HCT116 (cell line): ENCODE measurements around the gene CSK. TPM values are rescaled to one million over a fixed set of nuclear protein-coding genes. Genes with fewer than 3 reads are reported as not detected.

Experiments used
- ATAC-seq: fragments of 200-7000 bp; cut with Tn5 transposase; 2 replicates; pipeline ENCODE4 v1.9.1; 2020; ENCODE audit warnings: mild to moderate bottlenecking, moderate library complexity
- BruUV-seq: library from RNA; stranded (reverse); fragments of 400-500 nt; replicated peaks from 2 replicates; lab custom pipeline; 2021; lab: Mats Ljungman, UMichigan
- CTCF ChIA-PET: fragments of 300-600 bp; sonication (Branson Sonifier 250); formaldehyde crosslinking; loops from one replicate; lab custom pipeline; 2021; ENCODE audit warnings: antibody characterized with exemption; lab: Charles Lee
- POLR2A ChIA-PET: fragments of 300-600, 350-600 bp; sonication (Branson Sonifier 250); formaldehyde crosslinking; loops from one replicate; lab custom pipeline; 2021; ENCODE audit warnings: antibody characterized with exemption; lab: Charles Lee
- RAD21 ChIA-PET, 2 experiments: fragments of 300-600 bp; sonication (Branson Sonifier 250); formaldehyde crosslinking; loops; one replicate each; lab custom pipeline; 2023; ENCODE audit warnings: low total read pairs in 2 of 2; ENCODE audit not compliant: uncharacterized antibody in 2 of 2, unreplicated experiment in 2 of 2, low non-redundant PET in 1 of 2; lab: Charles Lee
- DNase-seq: peaks from one replicate; pipeline ENCODE4 v3.0.0-alpha.2; 2010; ENCODE audit warnings: low read depth, low spot score
- H2AFZ ChIP-seq: fragments of 200-600 bp; shearing (Covaris generic), sonication (generic); 2 replicates; pipeline ENCODE4 v1.6.1; 2017; ENCODE audit warnings: low read depth, mixed run types, mixed read lengths, antibody characterized with exemption, low read length; ENCODE audit not compliant: poor library complexity, severe bottlenecking
- H3K27ac ChIP-seq: 2 replicates; pipeline ENCODE4 v1.5.1; 2012; ENCODE audit warnings: low read depth, low read length
- H3K27me3 ChIP-seq: fragments of 200-600 bp; sonication (generic); 2 replicates; pipeline ENCODE4 v1.6.1; 2016; ENCODE audit warnings: mixed run types, low read length, mixed read lengths; ENCODE audit not compliant: insufficient read depth
- H3K36me3 ChIP-seq, 2 experiments: fragments of 200-500 bp in 1 of 2; fragments of 200-600 bp in 1 of 2; sonication (Bioruptor generic) in 1 of 2; sonication (generic) in 1 of 2; 2 replicates each; pipeline versions ENCODE4 v1.5.1 to v1.6.1; 2014 to 2016; ENCODE audit warnings: low read length in 2 of 2, inconsistent platforms in 1 of 2, mixed read lengths in 1 of 2, mixed run types in 1 of 2; ENCODE audit not compliant: insufficient read depth in 2 of 2, control insufficient read depth in 1 of 2
- H3K4me1 ChIP-seq, 2 experiments: fragments of 200-600 bp in 1 of 2; sonication (generic) in 1 of 2; 2 replicates each; pipeline versions ENCODE4 v1.5.1 to v1.6.1; 2012 to 2017; ENCODE audit warnings: low read length in 2 of 2, inconsistent platforms in 1 of 2, mild to moderate bottlenecking in 1 of 2, mixed read lengths in 1 of 2, mixed run types in 1 of 2, moderate library complexity in 1 of 2; ENCODE audit not compliant: insufficient read depth in 2 of 2, control insufficient read depth in 1 of 2
- H3K4me2 ChIP-seq: fragments of 200-600 bp; sonication (generic); 2 replicates; pipeline ENCODE4 v1.6.1; 2017; ENCODE audit warnings: mixed run types, low read length, mixed read lengths
- H3K4me3 ChIP-seq, 2 experiments: fragments of 200-600 bp in 1 of 2; sonication (generic) in 1 of 2; replicated peaks in 1 of 2; 2 replicates each; pipeline ENCODE4 v1.5.1; 2011 to 2016; ENCODE audit warnings: low read length in 2 of 2, control low read depth in 1 of 2, low read depth in 1 of 2, mild to moderate bottlenecking in 1 of 2, mixed read lengths in 1 of 2, mixed run types in 1 of 2
- H3K79me2 ChIP-seq: fragments of 200-600 bp; sonication (generic); 2 replicates; pipeline ENCODE4 v1.6.1; 2017; ENCODE audit warnings: mild to moderate bottlenecking, mixed run types, low read length, moderate library complexity, mixed read lengths; ENCODE audit not compliant: insufficient read depth
- H3K9ac ChIP-seq: fragments of 200-600 bp; sonication (generic); 2 replicates; pipeline ENCODE4 v1.6.1; 2016; ENCODE audit warnings: low read length, mixed read lengths
- H3K9me2 ChIP-seq: fragments of 200-600 bp; sonication (generic), shearing (Covaris generic); 2 replicates; pipeline ENCODE4 v1.6.1; 2017; ENCODE audit warnings: mixed run types, mild to moderate bottlenecking, moderate library complexity; ENCODE audit not compliant: insufficient read depth
- H3K9me3 ChIP-seq, 2 experiments: fragments of 200-500 bp in 1 of 2; fragments of 200-600 bp in 1 of 2; sonication (Bioruptor generic) in 1 of 2; sonication (generic) in 1 of 2; 2 replicates each; pipeline ENCODE4 v1.6.1; 2014 to 2017; ENCODE audit warnings: low read length in 2 of 2, mixed read lengths in 2 of 2, inconsistent platforms in 1 of 2, low read depth in 1 of 2, mild to moderate bottlenecking in 1 of 2, mixed run types in 1 of 2, moderate library complexity in 1 of 2; ENCODE audit not compliant: control insufficient read depth in 1 of 2, insufficient read depth in 1 of 2
- H4K20me1 ChIP-seq: fragments of 200-600 bp; sonication (generic), shearing (Covaris generic); 2 replicates; pipeline ENCODE4 v1.6.1; 2017; ENCODE audit warnings: mixed run types, mild to moderate bottlenecking, moderate library complexity; ENCODE audit not compliant: insufficient read depth
- CEBPB ChIP-seq: IDR thresholded peaks from 2 replicates; pipeline ENCODE4 v1.6.1; 2012; ENCODE audit warnings: low read depth
- EGR1 ChIP-seq: IDR thresholded peaks from 2 replicates; pipeline ENCODE4 v1.6.1; 2012; ENCODE audit warnings: low read depth
- ELF1 ChIP-seq: IDR thresholded peaks from 2 replicates; pipeline ENCODE4 v1.6.1; 2012; ENCODE audit warnings: low read depth, borderline replicate concordance
- EZH2 ChIP-seq: fragments of 200-600 bp; sonication (generic); IDR thresholded peaks from 2 replicates; pipeline ENCODE4 v1.6.1; 2017; ENCODE audit warnings: antibody characterized with exemption, mixed run types
- EZH2phosphoT487 ChIP-seq: fragments of 200-600 bp; IDR thresholded peaks from 2 replicates; pipeline ENCODE4 v1.6.1; 2018; ENCODE audit warnings: antibody characterized with exemption, borderline replicate concordance
- FOSL1 ChIP-seq: IDR thresholded peaks from 2 replicates; pipeline ENCODE4 v1.6.1; 2012; ENCODE audit warnings: low read depth
- JUND ChIP-seq: IDR thresholded peaks from 2 replicates; pipeline ENCODE4 v1.6.1; 2012
- MAX ChIP-seq: IDR thresholded peaks from 2 replicates; pipeline ENCODE4 v1.6.1; 2012
- POLR2AphosphoS5 ChIP-seq: IDR thresholded peaks from 2 replicates; pipeline ENCODE4 v1.6.1; 2011; ENCODE audit warnings: mild to moderate bottlenecking, low read depth, low read length, moderate library complexity
- RAD21 ChIP-seq: IDR thresholded peaks from 2 replicates; pipeline ENCODE4 v1.6.1; 2012; ENCODE audit warnings: low read depth, mild to moderate bottlenecking
- REST ChIP-seq: IDR thresholded peaks from 2 replicates; pipeline ENCODE4 v1.6.1; 2012; ENCODE audit warnings: low read depth
- SIN3A ChIP-seq: IDR thresholded peaks from 2 replicates; pipeline ENCODE4 v1.6.1; 2012; ENCODE audit warnings: low read depth
- SP1 ChIP-seq: IDR thresholded peaks from 2 replicates; pipeline ENCODE4 v1.6.1; 2012; ENCODE audit warnings: low read depth
- SRF ChIP-seq: IDR thresholded peaks from 2 replicates; pipeline ENCODE4 v1.6.1; 2012; ENCODE audit warnings: low read depth
- TCF7L2 ChIP-seq: IDR thresholded peaks from 2 replicates; pipeline ENCODE4 v1.7.0; 2011; ENCODE audit warnings: borderline replicate concordance, inconsistent platforms; ENCODE audit not compliant: insufficient read depth, insufficient read length; ENCODE audit errors: extremely low read depth
- ZBTB33 ChIP-seq: IDR thresholded peaks from 2 replicates; pipeline ENCODE4 v1.6.1; 2011; ENCODE audit warnings: mild to moderate bottlenecking, low read length, moderate library complexity; ENCODE audit not compliant: insufficient replicate concordance; ENCODE audit errors: extremely low read depth
- ZFX ChIP-seq: fragments of 450-650 bp; IDR thresholded peaks from 2 replicates; pipeline ENCODE4 v1.6.1; 2017
- ZNF274 ChIP-seq: fragments of 200-500 bp; sonication (Bioruptor generic); IDR thresholded peaks from 2 replicates; pipeline ENCODE4 v1.6.1; 2014; ENCODE audit warnings: mild to moderate bottlenecking, low read depth, low read length, inconsistent platforms
- intact Hi-C: fragments of 100-400 bp; cut with micrococcal nuclease; formaldehyde crosslinking; loops from 2 replicates; pipeline ENCODE4 v1.10.0; 2022
- total RNA-seq: library from RNA; stranded (reverse); gene quantifications from one replicate; pipeline ENCODE4 v1.2.1, GENCODE V29; 2021; ENCODE audit not compliant: unreplicated experiment

CSK gene
- total RNA-seq, 1 experiment from 2014 or later = 72.2 TPM

GRCh38 chr15:74768099-74768770, 13.6 kb upstream of the CSK start:
- no peak for DNase-seq
- ChIA-PET CTCF (interaction anchor here (0.8 to 6.1 kb wide), 24 partner anchors 9 to 457 kb away, joined by 3 to 258 read pairs (median 5); partner anchors contain the start of gene CYP1A1), POLR2A (interaction anchor here (0.8 to 2.5 kb wide), 3 partner anchors 8 to 151 kb away, joined by 3 to 14 read pairs (median 6); no protein-coding TSS in a partner anchor)
- Histone ChIP-seq H4K20me1 (no peaks in the 10 kb centered on the region), H3K27me3 (no peaks in the 10 kb centered on the region)
- BruUV-seq = no TSS peak
- TF ChIP-seq ELF1 = no peak
- TF ChIP-seq TCF7L2 = no peak
- no peak for TF ChIP-seq EZH2
- TF ChIP-seq EGR1 = no peak
- no peak for TF ChIP-seq ZFX
- no peak for TF ChIP-seq SIN3A
- TF ChIP-seq ZBTB33 = no peak
- TF ChIP-seq SRF = no peak
- TF ChIP-seq CEBPB = no peak
- TF ChIP-seq SP1 = no peak
- no peak for TF ChIP-seq MAX
- TF ChIP-seq RAD21 = no peak
- no peak for TF ChIP-seq POLR2AphosphoS5
- TF ChIP-seq ZNF274 = no peak
- no peak for TF ChIP-seq REST
- no peak for TF ChIP-seq FOSL1
- TF ChIP-seq EZH2phosphoT487 = no peak
- no peak for TF ChIP-seq JUND
- TF ChIP-seq, all 23 proteins: peak for 0
- no peak overlapping the region for H3K9ac ChIP-seq
- no peak overlapping the region for H3K27ac ChIP-seq
- H2AFZ ChIP-seq = peak overlapping the region; percentile 96
- intact Hi-C loops = loop anchor here (2.0 kb wide), 1 partner anchor 393 kb away; no protein-coding TSS in a partner anchor
- RAD21 ChIA-PET = interaction anchor here (0.6 to 1.9 kb wide), 9 partner anchors 44 to 255 kb away, joined by 3 to 13 read pairs (median 4); no protein-coding TSS in a partner anchor
- H3K4me1 ChIP-seq = peaks cover 2 to 16% of the 10 kb centered on the region in 2 experiments; a peak in 3 of 4 replicates
- H3K79me2 ChIP-seq = no peaks in the 10 kb centered on the region
- H3K4me2 ChIP-seq = peak overlapping the region; percentile 79
- H3K36me3 ChIP-seq = no peaks in the 10 kb centered on the region
- H3K9me3 ChIP-seq = no peaks in the 10 kb centered on the region
- peak overlapping the region; percentile 22 to 36; a peak in 2 of 4 replicates for H3K4me3 ChIP-seq
- H3K9me2 ChIP-seq = no peaks in the 10 kb centered on the region
- peak; percentile 20 for ATAC-seq
